Measurements from ENCODE around the gene B4GALT3. TPM values are rescaled to one million over a fixed set of nuclear protein-coding genes. Genes with fewer than 3 reads are reported as not detected.

The B4GALT3 gene
- polyA plus RNA-seq, result 6.5 and 12.7 TPM in 2 replicates

GRCh38 chr1:161177112-161177935 is at the start of gene B4GALT3:
TSS of gene B4GALT3 (minus strand) at chr1:161177507. CDS start at chr1:161176060, 1,447 bp downstream.

GRCh38 chr1:161225534-161226319 is 48.4 kb upstream of the B4GALT3 start, which contains the start of gene TOMM40L:
TSS of gene TOMM40L (plus strand) at chr1:161226060. CDS start at chr1:161226490, 430 bp downstream.

GRCh38 chr1:161215076-161215475 is 37.8 kb upstream of the B4GALT3 start, which contains the start of gene FCER1G:
TSS of gene FCER1G (plus strand) at chr1:161215295. CDS start at chr1:161215322, 27 bp downstream.

GRCh38 chr1:161201836-161202712 is 24.8 kb upstream of the B4GALT3 start, which contains the start of gene NDUFS2:
TSS of gene NDUFS2 (plus strand) at chr1:161202367. CDS start at chr1:161202386, 19 bp downstream.

GRCh38 chr1:161198897-161199431 is 21.7 kb upstream of the B4GALT3 start, which contains the start of gene ADAMTS4:
TSS of gene ADAMTS4 (minus strand) at chr1:161199054. CDS start at chr1:161198627, 427 bp downstream.

GRCh38 chr1:161165742-161166668 is 11.3 kb downstream of the B4GALT3 start, which contains the start of gene PPOX:
TSS of gene PPOX (plus strand) at chr1:161166426. CDS start at chr1:161166848, 422 bp downstream.

GRCh38 chr1:161159087-161159912 is 18.0 kb downstream of the B4GALT3 start, which contains the start of gene USP21:
TSS of gene USP21 (plus strand) at chr1:161159500. CDS start at chr1:161160641, 1,141 bp downstream.

GRCh38 chr1:161153682-161154337 is 23.5 kb downstream of the B4GALT3 start, which contains the start of gene UFC1:
TSS of gene UFC1 (plus strand) at chr1:161153978. CDS start at chr1:161153998, 20 bp downstream.

GRCh38 chr1:161132410-161133219 is 44.7 kb downstream of the B4GALT3 start, which contains the start of gene DEDD:
TSS of gene DEDD (minus strand) at chr1:161132667. CDS start at chr1:161124462, 8,205 bp downstream.

Other genes with a start within 250 kb of the B4GALT3 start
- gene ITLN2, start 222.7 kb downstream of the B4GALT3 start, polyA plus RNA-seq, result not detected in 2 replicates
- 0.10 TPM in 1 of 2 replicates, not detected in the other for gene F11R, start 156.4 kb downstream of the B4GALT3 start, polyA plus RNA-seq
- gene TSTD1, start 138.5 kb downstream of the B4GALT3 start, polyA plus RNA-seq, result 35.1 and 74.9 TPM in 2 replicates
- gene USF1, start 131.5 kb downstream of the B4GALT3 start, polyA plus RNA-seq, result 0.36 and 1.1 TPM in 2 replicates
- gene ARHGAP30, start 107.6 kb downstream of the B4GALT3 start, polyA plus RNA-seq, result 0.11 TPM in 1 of 2 replicates, not detected in the other
- gene NECTIN4, start 87.9 kb downstream of the B4GALT3 start, polyA plus RNA-seq, result not detected in 2 replicates
- 8.0 and 17.1 TPM in 2 replicates for gene KLHDC9, start 79.1 kb downstream of the B4GALT3 start, polyA plus RNA-seq
- 92.1 and 97.1 TPM in 2 replicates for gene PFDN2, start 59.5 kb downstream of the B4GALT3 start, polyA plus RNA-seq
- 35.5 and 38.5 TPM in 2 replicates for gene NIT1, start 59.4 kb downstream of the B4GALT3 start, polyA plus RNA-seq
- 27.4 and 28.0 TPM in 2 replicates for gene DEDD, start 44.8 kb downstream of the B4GALT3 start, polyA plus RNA-seq
- gene UFC1, start 23.5 kb downstream of the B4GALT3 start, polyA plus RNA-seq, result 301 and 305 TPM in 2 replicates
- 3.2 and 6.2 TPM in 2 replicates for gene USP21, start 18.0 kb downstream of the B4GALT3 start, polyA plus RNA-seq
- 27.6 and 29.5 TPM in 2 replicates for gene PPOX, start 11.1 kb downstream of the B4GALT3 start, polyA plus RNA-seq
- 0.13 and 0.62 TPM in 2 replicates for gene ADAMTS4, start 21.5 kb upstream of the B4GALT3 start, polyA plus RNA-seq
- gene NDUFS2, start 24.9 kb upstream of the B4GALT3 start, polyA plus RNA-seq, result 145 and 159 TPM in 2 replicates
- 2.9 and 7.6 TPM in 2 replicates for gene FCER1G, start 37.8 kb upstream of the B4GALT3 start, polyA plus RNA-seq
- not detected in 2 replicates for gene APOA2, start 46.1 kb upstream of the B4GALT3 start, polyA plus RNA-seq
- 9.1 and 11.9 TPM in 2 replicates for gene TOMM40L, start 48.6 kb upstream of the B4GALT3 start, polyA plus RNA-seq
- gene NR1I3, start 60.7 kb upstream of the B4GALT3 start, polyA plus RNA-seq, result 0.23 and 1.4 TPM in 2 replicates
- gene PCP4L1, start 81.2 kb upstream of the B4GALT3 start, polyA plus RNA-seq, result 5.9 and 7.5 TPM in 2 replicates
- not detected in 2 replicates for gene MPZ, start 132.5 kb upstream of the B4GALT3 start, polyA plus RNA-seq
- gene SDHC, start 136.9 kb upstream of the B4GALT3 start, polyA plus RNA-seq, result 72.3 and 72.8 TPM in 2 replicates
- 0.83 and 1.7 TPM in 2 replicates for gene CFAP126, start 190.4 kb upstream of the B4GALT3 start, polyA plus RNA-seq